Measurements from ENCODE around the gene P2RY14.

The P2RY14 gene

GRCh38 chr3:151300539-151300938, 22.2 kb upstream of the P2RY14 start:
- DNase-seq (ENCODE audit: low read depth in 3 of 3), result no peak

DNA sequence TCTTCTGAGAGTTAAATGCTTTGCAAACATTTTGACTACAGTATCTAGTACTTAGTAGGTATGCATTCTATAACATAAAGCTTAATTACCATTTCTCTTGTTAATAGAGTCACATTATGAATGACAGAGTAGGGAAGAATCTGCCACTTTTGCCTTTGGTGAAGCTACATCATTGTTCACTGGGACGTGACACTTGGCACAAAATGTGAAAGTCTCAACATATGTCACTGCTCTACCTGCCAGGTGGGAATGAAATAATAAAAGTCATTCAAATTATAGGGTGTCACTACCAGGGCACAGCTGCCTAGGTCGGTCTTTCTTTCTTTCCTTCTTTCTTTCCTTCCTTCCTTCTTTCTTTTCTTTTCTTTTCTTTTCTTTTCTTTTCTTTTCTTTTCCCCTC, 20.7 kb upstream of the P2RY14 start:
- no peak for DNase-seq (ENCODE audit: low read depth in 3 of 3)

- DNase-seq (ENCODE audit: low read depth in 3 of 3), result no peak
Measured at GRCh38 chr3:151297429-151297828, 19.1 kb upstream of the P2RY14 start.

GRCh38 chr3:151296226-151296625, 17.9 kb upstream of the P2RY14 start:
- DNase-seq (ENCODE audit: low read depth in 3 of 3), result no peak

DNA sequence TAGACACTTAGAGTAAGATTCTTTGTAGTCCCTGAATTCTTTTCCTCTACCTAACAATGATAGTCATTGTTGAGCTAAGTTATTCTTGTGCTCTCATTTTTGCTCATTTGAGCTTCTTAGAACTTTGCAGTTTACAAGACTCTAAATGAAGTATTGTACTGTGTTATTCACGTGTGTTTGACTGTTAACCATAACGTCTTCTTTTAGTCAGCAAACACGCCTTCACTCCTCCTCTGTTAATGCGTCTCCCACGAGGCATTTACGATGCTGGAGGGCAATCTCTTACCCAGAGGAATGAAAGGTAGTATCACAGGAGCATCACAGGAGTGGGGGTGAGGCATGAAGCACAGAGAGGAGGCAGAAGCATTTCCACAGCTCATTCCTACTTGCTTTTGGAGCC, 14.8 kb upstream of the P2RY14 start:
- DNase-seq (ENCODE audit: low read depth in 3 of 3), result no peak

GRCh38 chr3:151290673-151291072, 12.3 kb upstream of the P2RY14 start:
- no peak for DNase-seq (ENCODE audit: low read depth in 3 of 3)

GRCh38 chr3:151289445-151289844, 11.1 kb upstream of the P2RY14 start:
- DNase-seq (ENCODE audit: low read depth in 3 of 3), result no peak

DNA sequence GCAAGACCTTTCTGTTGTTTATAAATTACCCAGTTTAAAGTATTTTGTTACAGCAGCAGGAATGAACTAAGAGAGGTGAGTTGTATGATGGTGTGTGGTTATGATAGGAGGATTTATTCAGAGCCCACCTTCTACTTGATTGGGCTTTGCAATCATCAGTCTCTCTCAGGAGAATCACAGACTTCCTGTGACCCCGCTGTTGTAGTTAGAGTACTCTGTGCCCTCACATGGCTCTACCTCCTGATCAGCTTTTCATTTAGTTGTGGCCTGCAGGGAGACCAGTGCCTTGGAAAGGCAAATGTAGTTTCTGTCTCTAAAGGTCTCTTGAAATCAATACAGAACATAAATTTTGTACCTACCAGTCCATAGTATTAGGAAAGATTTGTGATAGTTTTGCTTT, 7.6 kb upstream of the P2RY14 start:
- DNase-seq (ENCODE audit: low read depth in 3 of 3), result no peak

- DNase-seq (ENCODE audit: low read depth in 3 of 3), result no peak
Measured at GRCh38 chr3:151283907-151284461, 5.6 kb upstream of the P2RY14 start.

GRCh38 chr3:151283387-151283786, 5.0 kb upstream of the P2RY14 start:
- no peak for DNase-seq (ENCODE audit: low read depth in 3 of 3)

- no peak for DNase-seq (ENCODE audit: low read depth in 3 of 3)
Measured at GRCh38 chr3:151282921-151283320, 4.6 kb upstream of the P2RY14 start.

- DNase-seq (ENCODE audit: low read depth in 3 of 3), result no peak
Measured at GRCh38 chr3:151281671-151282324, 3.5 kb upstream of the P2RY14 start.

DNA sequence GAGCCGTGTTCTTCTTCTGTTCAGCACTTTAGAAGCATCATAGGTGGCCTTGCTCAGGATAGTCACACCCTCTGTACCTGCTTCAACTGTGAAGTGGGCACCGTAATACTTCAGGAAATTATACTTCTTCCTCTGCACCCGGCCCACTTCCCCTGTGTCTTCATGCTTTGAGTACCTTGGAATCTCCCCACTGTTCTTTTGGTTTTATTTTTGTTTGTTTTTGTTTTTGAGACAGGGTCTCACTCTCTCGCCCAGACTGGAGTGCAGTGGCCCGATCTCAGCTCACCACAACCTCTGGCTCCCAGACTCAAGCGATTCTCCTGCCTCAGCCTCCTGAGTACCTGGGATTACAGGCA, 1.7 kb downstream of the P2RY14 start:
- DNase-seq (ENCODE audit: low read depth in 3 of 3), result no peak

DNA sequence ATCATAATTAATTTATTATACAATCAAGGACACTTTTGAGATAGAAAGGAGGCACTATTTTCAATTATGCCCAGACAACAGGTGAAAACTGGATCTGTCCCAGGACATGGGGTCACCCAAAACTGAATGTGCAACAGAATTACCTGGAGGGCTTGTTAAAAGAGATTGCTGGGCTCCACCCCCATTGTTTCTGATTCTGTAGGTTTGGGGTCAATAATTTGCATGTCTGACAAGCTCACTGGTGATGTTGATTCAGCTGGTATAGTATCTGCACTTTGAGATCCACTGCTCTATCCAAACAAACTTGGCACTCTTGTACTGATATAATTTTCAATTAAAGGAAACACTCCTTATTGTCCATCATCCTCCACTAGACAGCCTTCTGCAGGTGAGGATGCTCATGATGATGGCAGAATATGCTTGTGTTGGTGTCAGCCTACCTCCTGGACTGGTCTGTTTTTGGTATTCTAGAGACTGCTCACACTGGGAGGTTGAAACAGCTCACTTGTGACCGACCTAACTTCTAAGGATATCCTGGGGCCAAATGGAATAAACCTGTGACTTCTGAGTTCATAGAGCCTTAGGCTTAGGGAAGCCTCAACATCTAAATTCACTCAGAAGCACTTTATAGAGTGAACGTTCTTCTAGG, 2.2 kb downstream of the P2RY14 start:
- DNase-seq (ENCODE audit: low read depth in 3 of 3), result no peak

DNA sequence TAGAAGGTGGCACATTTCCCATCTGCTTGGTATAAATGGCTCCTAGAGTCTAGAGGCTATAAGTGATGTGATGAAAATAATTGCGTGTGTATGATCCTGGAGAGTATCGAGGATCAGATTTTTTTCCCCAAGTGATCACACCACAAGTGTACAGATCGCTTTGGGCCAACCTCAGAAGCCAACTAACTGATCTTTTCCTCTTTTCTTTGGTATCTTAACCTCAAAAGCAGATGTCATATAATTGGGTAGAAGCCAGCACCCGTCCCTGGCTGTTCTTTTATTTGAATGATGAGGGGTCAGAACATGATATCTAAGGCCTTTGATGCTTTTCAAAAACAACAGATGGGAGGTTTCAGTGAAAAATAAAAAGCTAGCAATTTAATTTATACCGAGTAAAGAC, 3.3 kb downstream of the P2RY14 start:
- no peak for DNase-seq (ENCODE audit: low read depth in 3 of 3)

- no peak for DNase-seq (ENCODE audit: low read depth in 3 of 3)
Measured at GRCh38 chr3:151269631-151270030, 8.7 kb downstream of the P2RY14 start.

DNA sequence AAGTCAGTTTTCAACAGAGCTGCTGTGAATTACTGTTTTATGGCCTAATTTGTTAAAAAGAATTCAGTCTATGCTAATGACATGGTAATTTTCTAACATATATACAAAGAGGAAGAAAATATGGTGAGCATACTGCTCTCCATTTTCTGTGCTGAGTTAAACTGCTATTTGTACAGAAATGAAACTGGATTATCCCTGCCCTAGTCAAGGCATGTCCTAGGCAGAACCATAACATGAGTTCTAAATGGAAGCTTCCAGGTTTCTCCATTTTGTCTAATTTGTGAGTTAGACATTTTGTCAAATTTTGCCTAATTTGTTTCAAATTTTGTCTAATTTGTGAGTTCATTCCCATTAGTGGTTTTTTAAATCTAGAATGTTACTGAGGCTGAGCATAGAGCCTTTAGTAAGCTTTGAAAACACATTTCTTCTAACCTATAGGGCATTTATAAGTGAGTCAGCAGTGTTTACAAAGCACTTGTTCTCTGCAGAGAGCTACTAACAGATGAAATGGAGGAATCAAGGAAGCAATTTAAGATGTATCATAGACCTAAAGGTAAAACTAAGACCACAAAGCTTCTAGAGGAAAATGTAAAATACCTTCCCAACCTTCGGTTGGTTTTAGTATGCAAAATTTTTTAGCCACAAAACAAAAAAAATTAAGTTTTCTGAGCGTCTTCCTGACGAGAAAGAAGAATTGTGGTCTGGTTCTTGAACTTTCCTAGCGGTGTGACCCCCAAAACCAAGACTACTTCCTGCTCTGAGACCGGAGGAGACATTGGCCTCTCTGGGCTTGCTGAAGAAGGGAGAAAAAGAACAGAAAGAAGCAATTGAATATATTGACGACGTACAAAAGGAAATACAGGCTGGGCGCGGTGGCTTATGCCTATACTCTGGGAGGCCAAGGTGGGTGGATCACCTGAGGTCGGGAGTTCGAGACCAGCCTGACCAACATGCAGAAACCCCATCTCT, 9.8 kb downstream of the P2RY14 start:
- DNase-seq (ENCODE audit: low read depth in 3 of 3), result no peak

GRCh38 chr3:151267066-151267465, 11.3 kb downstream of the P2RY14 start:
- DNase-seq (ENCODE audit: low read depth in 3 of 3), result no peak

DNA sequence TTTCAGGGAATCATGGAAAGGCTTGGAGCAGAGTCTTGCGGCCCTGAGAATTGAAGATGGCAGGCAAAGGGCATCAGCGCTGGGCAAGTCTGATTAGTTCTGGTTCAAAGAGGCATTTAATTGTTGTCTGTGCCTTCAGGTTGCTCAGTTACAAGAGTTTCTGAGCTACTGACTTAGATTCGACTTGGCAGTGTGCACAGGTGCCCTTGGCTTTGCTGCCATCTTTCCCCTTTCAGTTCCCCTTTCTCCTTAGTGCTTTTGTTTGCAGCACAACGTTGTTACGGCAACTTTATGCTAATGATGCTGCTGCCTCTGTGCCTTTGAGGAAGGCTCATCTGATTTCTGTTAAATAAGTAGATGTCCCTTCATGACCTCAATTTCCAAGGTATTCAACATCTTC, 12.5 kb downstream of the P2RY14 start:
- DNase-seq (ENCODE audit: low read depth in 3 of 3), result no peak

DNA sequence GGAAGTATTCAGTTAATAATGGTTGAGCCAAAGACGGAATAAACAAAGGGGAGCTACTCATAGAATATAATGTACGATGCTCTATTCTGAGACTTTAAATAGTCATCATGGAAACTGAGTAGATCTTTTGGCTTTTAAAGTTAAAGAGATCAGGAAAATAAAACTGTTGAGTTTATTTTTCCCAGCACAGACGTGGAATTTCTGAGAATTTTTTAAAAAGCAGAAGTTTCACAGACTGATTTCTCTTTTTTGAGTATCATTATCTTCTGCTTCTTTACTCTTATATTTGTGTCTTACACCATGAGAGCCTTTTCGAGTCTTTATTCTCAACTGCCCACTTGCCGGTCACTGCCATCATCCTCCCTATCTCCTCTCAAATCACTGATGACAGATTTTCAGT, 13.2 kb downstream of the P2RY14 start:
- DNase-seq (ENCODE audit: low read depth in 3 of 3), result no peak

DNA sequence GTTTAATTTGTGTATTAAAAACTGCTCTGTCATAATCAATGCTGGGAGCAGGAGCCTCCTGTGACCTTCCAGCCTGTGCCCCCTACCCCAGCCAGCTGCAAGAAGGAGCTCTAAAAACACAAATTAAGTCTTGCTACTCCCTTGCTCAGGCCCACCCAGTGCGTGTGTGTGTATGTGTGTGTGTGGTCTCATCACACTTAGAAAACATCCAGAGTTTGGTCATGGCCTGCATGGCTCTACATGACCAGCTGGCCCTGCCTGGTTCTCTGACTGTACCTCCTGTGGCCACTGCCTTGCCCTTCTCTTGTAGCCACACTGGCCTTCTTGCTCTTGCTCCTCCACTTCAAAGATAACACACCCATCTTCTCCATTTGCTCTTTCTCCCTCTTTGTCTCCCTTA, 13.7 kb downstream of the P2RY14 start:
- no peak for DNase-seq (ENCODE audit: low read depth in 3 of 3)

GRCh38 chr3:151262871-151263525, 15.3 kb downstream of the P2RY14 start:
- DNase-seq (ENCODE audit: low read depth in 3 of 3), result no peak
